K562 (cell line): ENCODE results near the gene ITGA6. TPM values are rescaled to one million over a fixed set of nuclear protein-coding genes. Genes with fewer than 3 reads are reported as not detected.

Experiments used
- ATAC-seq: fragments of 200-7000 bp; cut with Tn5 transposase; 3 replicates; pipeline ENCODE4 v1.9.1; 2020; ENCODE audit warnings: moderate library complexity
- BruUV-seq: library from RNA; stranded (reverse); fragments of 400-500 nt; replicated peaks from 2 replicates; lab custom pipeline; 2021; lab: Mats Ljungman, UMichigan
- CTCF ChIA-PET: fragments of 300-600 bp; formaldehyde crosslinking; extraction: SDS; loops from one replicate; lab custom pipeline; 2021; ENCODE audit warnings: low intra/inter-chr PET ratio; lab: Yijun Ruan, JAX
- POLR2A ChIA-PET: fragments of 300-600, 350-650 bp; sonication (Branson Sonifier 250); formaldehyde crosslinking; extraction: SDS; loops from one replicate; lab custom pipeline; 2021; ENCODE audit warnings: antibody characterized with exemption, inconsistent platforms; lab: Yijun Ruan, JAX
- DNase-seq, 4 experiments: peaks; one replicate each; pipeline versions ENCODE4 v3.0.0 to v3.0.0-alpha.2; 2011 to 2018; ENCODE audit warnings: low spot score in 3 of 4, mixed read lengths in 3 of 4; ENCODE audit errors: extremely low read depth in 1 of 4
- FAIRE-seq: peaks from 2 replicates; lab custom pipeline; 2011; peaks lifted over from hg19 to GRCh38; lab: Jason Lieb, UNC
- H2AFZ ChIP-seq: 2 replicates; pipeline ENCODE4 v1.6.0; 2011; ENCODE audit warnings: low read depth, low read length, control low read depth, inconsistent platforms
- H3K27ac ChIP-seq: fragments of 200-600 bp; 3 replicates; pipeline ENCODE4 v1.8.0; 2011; ENCODE audit warnings: low read depth, mild to moderate bottlenecking, control low read depth, inconsistent platforms, low read length, moderate library complexity, mixed read lengths; ENCODE audit errors: extremely low read depth
- H3K27me3 ChIP-seq, 2 experiments: fragments of 300-600 bp in 1 of 2; 2 replicates in 1 of 2; 3 replicates in 1 of 2; pipeline versions ENCODE4 v1.6.0 to v1.8.0; 2011; ENCODE audit warnings: inconsistent platforms in 2 of 2, low read length in 2 of 2, mild to moderate bottlenecking in 1 of 2, mixed read lengths in 1 of 2, moderate library complexity in 1 of 2; ENCODE audit not compliant: control insufficient read depth in 2 of 2, insufficient read depth in 2 of 2
- H3K36me3 ChIP-seq: fragments of 300-600 bp; 3 replicates; pipeline ENCODE4 v1.8.0; 2011; ENCODE audit warnings: mild to moderate bottlenecking, low read length, inconsistent platforms; ENCODE audit not compliant: control insufficient read depth, insufficient read depth
- H3K4me1 ChIP-seq, 2 experiments: fragments of 200-600 bp in 1 of 2; replicated peaks in 1 of 2; 2 replicates in 1 of 2; 3 replicates in 1 of 2; pipeline versions ENCODE4 v1.5.1 to v1.8.0; 2011; ENCODE audit warnings: inconsistent platforms in 2 of 2, low read length in 2 of 2, mild to moderate bottlenecking in 1 of 2, mixed read lengths in 1 of 2, moderate library complexity in 1 of 2; ENCODE audit not compliant: control insufficient read depth in 2 of 2, insufficient read depth in 2 of 2
- H3K4me2 ChIP-seq: 2 replicates; pipeline ENCODE4 v1.6.1; 2011; ENCODE audit warnings: low read length, control low read depth, inconsistent platforms, mixed read lengths; ENCODE audit not compliant: insufficient read depth
- H3K4me3 ChIP-seq: fragments of 200-600 bp; sonication (generic), shearing (Covaris generic); 2 replicates; pipeline ENCODE4 v1.5.1; 2016; ENCODE audit warnings: control low read depth, inconsistent platforms
- H3K79me2 ChIP-seq: fragments of 200-600 bp; 3 replicates; pipeline ENCODE4 v1.8.0; 2011; ENCODE audit warnings: low read length, inconsistent platforms; ENCODE audit not compliant: control insufficient read depth, insufficient read depth
- H3K9ac ChIP-seq, 2 experiments: 2 replicates each; pipeline versions ENCODE4 v1.6.0 to v1.6.1; 2011; ENCODE audit warnings: low read depth in 2 of 2, low read length in 2 of 2, control low read depth in 1 of 2, inconsistent platforms in 1 of 2, mild to moderate bottlenecking in 1 of 2, mixed read lengths in 1 of 2; ENCODE audit not compliant: insufficient read depth in 1 of 2
- H3K9me1 ChIP-seq: one replicate; pipeline ENCODE4 v1.6.0; 2011; ENCODE audit warnings: inconsistent platforms, mild to moderate bottlenecking, low read length, moderate library complexity; ENCODE audit not compliant: control insufficient read depth, insufficient read depth
- H3K9me3 ChIP-seq: replicated peaks from 2 replicates; pipeline ENCODE4 v1.5.1; 2011; ENCODE audit warnings: low read depth, low read length, inconsistent platforms; ENCODE audit not compliant: control insufficient read depth, insufficient read depth
- H4K20me1 ChIP-seq: replicated peaks from 2 replicates; pipeline ENCODE4 v1.6.1; 2011; ENCODE audit warnings: low read length, inconsistent platforms, mixed read lengths; ENCODE audit not compliant: control insufficient read depth, insufficient read depth
- C11orf30 ChIP-seq: fragments of 450-650 bp; IDR thresholded peaks from 2 replicates; pipeline ENCODE4 v1.6.1; 2016; ENCODE audit warnings: low read depth, mild to moderate bottlenecking
- RBM25 ChIP-seq: fragments of 200-400 bp; formaldehyde crosslinking; IDR thresholded peaks from 2 replicates; pipeline ENCODE4 v1.6.1; 2018; ENCODE audit warnings: low read length, low read depth, moderate library complexity; ENCODE audit not compliant: severe bottlenecking
- SMAD2 ChIP-seq: fragments of 150-350 bp; IDR thresholded peaks from 2 replicates; pipeline ENCODE4 v1.6.1; 2014; ENCODE audit warnings: low read depth, mild to moderate bottlenecking, low read length
- ZNF316 ChIP-seq: fragments of 450-650 bp; IDR thresholded peaks from 2 replicates; pipeline ENCODE4 v1.6.1; 2016
- WGBS: fragments of 100-300 bp; shearing (Covaris generic); methylation state at CpG from one replicate; pipeline ENCODE4 v1.1.6; 2016; ENCODE audit warnings: low coverage, mixed read lengths; ENCODE audit not compliant: insufficient coverage; ENCODE audit errors: missing lambda C conversion rate; 5-methylcytosine and 5-hydroxymethylcytosine counted together
- in situ Hi-C: fragments of 300-500 bp; cut with MboI; formaldehyde crosslinking; loops from 4 replicates; pipeline ENCODE4 v1.15.0; 2018; ENCODE audit warnings: inconsistent platforms, mixed read lengths
- intact Hi-C: fragments of 100-400 bp; cut with micrococcal nuclease; formaldehyde crosslinking; loops from 2 replicates; pipeline ENCODE4 v1.14.2; 2022
- polyA plus RNA-seq, 8 experiments: library from polyadenylated mRNA; depleted of rRNA in 4 of 8; stranded (reverse) in 5 of 8; unstranded in 3 of 8; fragments of >200 nt; fragmentation: Nextera tagmentation in 2 of 8; fragmentation: Illumina TruSeq in 1 of 8; extraction: Ambion mirVana in 2 of 8; extraction: Trizol in 1 of 8; gene quantifications; 2 replicates each; pipeline versions ENCODE4 v1.2.1 to v1.2.3, GENCODE V29; 2011 to 2014; ENCODE audit warnings: inconsistent platforms in 1 of 8, missing spikeins in 1 of 8
- total RNA-seq, 7 experiments: library from RNA; depleted of rRNA in 6 of 7; stranded (reverse); fragments of >200 nt in 6 of 7; fragmentation: Illumina TruSeq in 2 of 7; extraction: Trizol in 2 of 7; gene quantifications; 2 replicates each; pipeline versions ENCODE4 v1.2.1 to v1.2.3, GENCODE V29; 2011 to 2021; ENCODE audit warnings: low replicate concordance in 1 of 7
- TF ChIP-seq, protein P1 (sequence below): sonication (generic); formaldehyde crosslinking; IDR thresholded peaks from 2 replicates; pipeline ENCODE4 v1.8.1; 2023; ENCODE audit warnings: mild to moderate bottlenecking, missing genetic modification reagents

ITGA6 gene
- total and polyA plus RNA-seq, 9 of the 15 experiments (the other 6 are each of a cell fraction or from before 2014, with no cell fraction given), result 0.01 to 0.29 (median 0.05) TPM; not detected in 5

DNA sequence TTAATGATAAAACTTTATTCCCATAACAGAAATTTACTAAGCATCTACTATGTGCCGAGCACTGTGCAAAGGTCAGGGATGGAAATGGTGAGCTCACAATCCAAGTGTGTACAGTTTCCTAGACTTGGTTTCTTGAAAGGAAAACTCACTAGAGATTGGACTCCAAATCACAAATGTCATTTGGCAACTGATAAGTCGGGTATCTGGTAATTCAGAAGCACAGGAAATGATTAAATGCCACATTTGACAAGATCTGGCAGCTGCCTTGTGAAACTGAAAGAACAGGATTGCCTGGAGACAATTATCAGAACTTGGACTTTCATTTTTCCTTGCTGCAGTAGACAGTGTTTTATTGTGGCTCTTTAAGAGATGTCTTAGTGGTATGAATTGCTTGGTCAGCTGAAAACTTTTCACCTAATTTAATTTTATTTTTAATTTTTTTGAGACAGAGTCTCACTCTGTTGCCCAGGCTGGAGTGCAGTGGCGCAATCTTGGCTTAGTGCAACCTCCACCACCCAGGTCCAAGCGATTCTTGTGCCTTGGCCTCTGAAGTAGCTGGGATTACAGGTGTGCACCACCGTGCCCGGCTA, 19.2 kb downstream of the ITGA6 start:
- intact Hi-C loops (no loop called here), in situ Hi-C loops (no loop called here)
- Histone ChIP-seq H3K9me1 (no peaks in the 10 kb centered on the region), H4K20me1 (no peaks in the 10 kb centered on the region), H3K79me2 (no peaks in the 10 kb centered on the region), H3K4me2 (no peak overlapping the region), H3K4me1 (no peaks in the 10 kb centered on the region), H3K27ac (no peak overlapping the region), H3K4me3 (no peak overlapping the region), H3K9me3 (no peaks in the 10 kb centered on the region), H3K27me3 (peaks cover 15 to 38% of the 10 kb centered on the region in 2 experiments), H3K9ac (no peak overlapping the region), H2AFZ (no peak overlapping the region), H3K36me3 (no peaks in the 10 kb centered on the region)
- WGBS, result 3% methylated on average over 6 of the region's 6 CpGs
- POLR2A ChIA-PET, result no interaction called here
- ATAC-seq, result no peak
- TF ChIP-seq SMAD2, result no peak
- peak; percentile 12 for TF ChIP-seq RBM25
- TF ChIP-seq, protein P1, sequence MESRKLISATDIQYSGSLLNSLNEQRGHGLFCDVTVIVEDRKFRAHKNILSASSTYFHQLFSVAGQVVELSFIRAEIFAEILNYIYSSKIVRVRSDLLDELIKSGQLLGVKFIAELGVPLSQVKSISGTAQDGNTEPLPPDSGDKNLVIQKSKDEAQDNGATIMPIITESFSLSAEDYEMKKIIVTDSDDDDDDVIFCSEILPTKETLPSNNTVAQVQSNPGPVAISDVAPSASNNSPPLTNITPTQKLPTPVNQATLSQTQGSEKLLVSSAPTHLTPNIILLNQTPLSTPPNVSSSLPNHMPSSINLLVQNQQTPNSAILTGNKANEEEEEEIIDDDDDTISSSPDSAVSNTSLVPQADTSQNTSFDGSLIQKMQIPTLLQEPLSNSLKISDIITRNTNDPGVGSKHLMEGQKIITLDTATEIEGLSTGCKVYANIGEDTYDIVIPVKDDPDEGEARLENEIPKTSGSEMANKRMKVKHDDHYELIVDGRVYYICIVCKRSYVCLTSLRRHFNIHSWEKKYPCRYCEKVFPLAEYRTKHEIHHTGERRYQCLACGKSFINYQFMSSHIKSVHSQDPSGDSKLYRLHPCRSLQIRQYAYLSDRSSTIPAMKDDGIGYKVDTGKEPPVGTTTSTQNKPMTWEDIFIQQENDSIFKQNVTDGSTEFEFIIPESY, result no peak
- peak; percentile 27; the same call in 1 of the 2 replicates for TF ChIP-seq C11orf30
- peak; percentile 67; the same call in 1 of the 2 replicates for TF ChIP-seq ZNF316
- FAIRE-seq, result no peak
- CTCF ChIA-PET, result no interaction called here
- BruUV-seq, result no TSS peak
- no peak for DNase-seq
